ENCODE results near the gene SLC25A25.

The SLC25A25 gene

GRCh38 chr9:128123451-128124080 lies 55.5 kb downstream of the SLC25A25 start:
- TF ChIP-seq CTCF (conservative IDR thresholded peaks at IDR 0.05; ENCODE audit: low read depth, low read length) = no peak
- H3K4me3 ChIP-seq (ENCODE audit: low read depth, low read length) = no peak overlapping the region
- DNase-seq (ENCODE audit: low read depth) = no peak

DNA sequence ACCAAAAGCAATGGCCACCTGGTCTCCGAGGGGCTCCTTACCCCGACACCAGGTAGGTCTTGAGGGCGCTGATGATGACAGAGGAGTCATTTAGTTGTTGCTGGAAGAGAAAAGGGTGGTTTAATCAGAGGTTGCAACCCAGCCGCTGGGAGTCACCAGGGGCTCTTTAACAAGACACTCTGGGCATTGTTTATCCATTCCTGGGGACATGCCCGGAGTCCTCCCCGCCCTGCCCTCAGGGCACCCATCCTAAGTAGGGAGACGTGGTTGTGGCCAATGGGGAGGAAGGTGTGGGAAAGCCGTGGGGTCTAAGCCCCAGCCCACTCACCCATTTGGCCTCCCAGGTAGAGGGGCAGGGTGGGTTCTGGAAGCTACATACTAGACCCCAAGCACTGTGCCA lies 56.4 kb downstream of the SLC25A25 start:
- no peak for TF ChIP-seq CTCF (conservative IDR thresholded peaks at IDR 0.05; ENCODE audit: low read depth, low read length)
- no peak overlapping the region for H3K4me3 ChIP-seq (ENCODE audit: low read depth, low read length)
- DNase-seq (ENCODE audit: low read depth) = no peak

DNA sequence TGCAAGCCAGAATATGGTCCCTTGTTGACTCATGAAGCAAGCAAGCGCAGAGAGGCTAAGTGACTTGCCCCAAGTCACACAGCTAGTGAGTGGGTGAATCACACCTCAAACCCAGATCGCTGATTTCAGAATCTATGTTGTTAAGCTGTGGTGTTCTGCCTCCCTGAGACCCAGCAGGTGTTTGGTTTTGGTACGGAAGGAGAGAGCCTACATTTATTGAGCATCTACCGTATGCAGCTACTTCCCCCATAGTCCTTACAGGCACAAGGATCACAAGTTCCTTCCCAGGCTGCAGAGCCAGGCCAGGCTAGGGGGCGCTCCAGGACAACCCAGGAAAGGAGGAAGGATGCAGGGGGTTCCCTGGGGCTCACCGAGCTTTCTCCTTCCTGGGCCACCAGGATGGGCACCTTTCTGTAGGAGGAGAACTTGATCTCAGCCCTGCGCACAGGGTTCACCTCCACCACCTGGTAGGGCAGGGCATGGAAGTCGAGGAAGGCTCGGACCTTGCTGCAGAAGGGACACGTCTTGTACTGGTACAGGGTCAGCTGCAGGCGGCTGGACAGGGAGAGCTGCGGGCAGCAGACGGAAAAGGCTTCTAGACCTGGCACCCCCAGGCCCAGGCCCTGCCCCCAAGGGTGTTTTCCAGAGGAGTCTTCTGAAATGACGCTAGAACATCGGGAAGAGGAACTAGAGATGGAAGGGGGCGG lies 57.0 kb downstream of the SLC25A25 start:
- peak; percentile 80 for TF ChIP-seq CTCF (conservative IDR thresholded peaks at IDR 0.05; ENCODE audit: low read depth, low read length)
- H3K4me3 ChIP-seq (ENCODE audit: low read depth, low read length) = no peak overlapping the region
- DNase-seq (ENCODE audit: low read depth) = peak; percentile 78

GRCh38 chr9:128125580-128126354 lies 57.7 kb downstream of the SLC25A25 start:
- DNase-seq (ENCODE audit: low read depth) = peak; percentile 43
- peak overlapping the region; percentile 23 for H3K4me3 ChIP-seq (ENCODE audit: low read depth, low read length)
- no peak for TF ChIP-seq CTCF (conservative IDR thresholded peaks at IDR 0.05; ENCODE audit: low read depth, low read length)

- DNase-seq (ENCODE audit: low read depth) = peak; percentile 85
- peak within 1 kb of the TSS; percentile 95 for H3K4me3 ChIP-seq (ENCODE audit: low read depth, low read length)
- no peak for TF ChIP-seq CTCF (conservative IDR thresholded peaks at IDR 0.05; ENCODE audit: low read depth, low read length)
Measured at GRCh38 chr9:128127568-128127989, 59.5 kb downstream of the SLC25A25 start, which contains the start of gene PTGES2. Gene PTGES2, minus strand, starts transcription at chr9:128127729. Its CDS starts 12 bp downstream, at chr9:128127717.

- no peak for TF ChIP-seq CTCF (conservative IDR thresholded peaks at IDR 0.05; ENCODE audit: low read depth, low read length)
- peak overlapping the region; percentile 95 for H3K4me3 ChIP-seq (ENCODE audit: low read depth, low read length)
- peak; percentile 94 for DNase-seq (ENCODE audit: low read depth)
Measured at GRCh38 chr9:128127990-128128835, 60.2 kb downstream of the SLC25A25 start.
